Neuronal stem cell (in vitro differentiated cells): Measurements from ENCODE around the gene DYNC1I2.

ENCODE experiments used
- DNase-seq: peaks from one replicate; pipeline ENCODE4 v3.0.0-alpha.2; 2013; ENCODE audit warnings: low spot score
- H2AFZ ChIP-seq: one replicate; pipeline ENCODE4 v1.6.1; 2013; ENCODE audit warnings: mild to moderate bottlenecking, low read length, inconsistent platforms
- H2AK5ac ChIP-seq: 2 replicates; pipeline ENCODE4 v1.6.1; 2013; ENCODE audit warnings: low read depth, mild to moderate bottlenecking, inconsistent platforms, low read length, moderate library complexity, mixed read lengths
- H2BK120ac ChIP-seq: 2 replicates; pipeline ENCODE4 v1.6.1; 2013; ENCODE audit warnings: low read depth, mild to moderate bottlenecking, inconsistent platforms, low read length, moderate library complexity, mixed read lengths
- H2BK12ac ChIP-seq: one replicate; pipeline ENCODE4 v1.6.1; 2013; ENCODE audit warnings: low read length, inconsistent platforms
- H2BK15ac ChIP-seq: 2 replicates; pipeline ENCODE4 v1.6.1; 2013; ENCODE audit warnings: mild to moderate bottlenecking, low read length, inconsistent platforms, mixed read lengths
- H2BK5ac ChIP-seq: one replicate; pipeline ENCODE4 v1.6.1; 2013; ENCODE audit warnings: inconsistent platforms, mild to moderate bottlenecking, low read length, moderate library complexity
- H3K14ac ChIP-seq: one replicate; pipeline ENCODE4 v1.6.1; 2013; ENCODE audit warnings: low read length, inconsistent platforms
- H3K18ac ChIP-seq: 2 replicates; pipeline ENCODE4 v1.6.1; 2013; ENCODE audit warnings: low read length, inconsistent platforms
- H3K23ac ChIP-seq: 2 replicates; pipeline ENCODE4 v1.6.1; 2013; ENCODE audit warnings: low read depth, mild to moderate bottlenecking, mixed read lengths, low read length, inconsistent platforms; ENCODE audit not compliant: poor library complexity
- H3K27ac ChIP-seq: replicated peaks from 3 replicates; pipeline ENCODE4 v1.5.1; 2013; ENCODE audit warnings: low read length, inconsistent platforms
- H3K27me3 ChIP-seq, 3 experiments: 2 replicates each; pipeline ENCODE4 v1.6.1; 2013; ENCODE audit warnings: low read length in 3 of 3, mild to moderate bottlenecking in 2 of 3, inconsistent platforms in 1 of 3, low read depth in 1 of 3, mixed read lengths in 1 of 3, moderate library complexity in 1 of 3; ENCODE audit not compliant: control insufficient read depth in 3 of 3, insufficient read depth in 3 of 3
- H3K36me3 ChIP-seq, 2 donors: replicated peaks in 1 of 2; 2 replicates each; pipeline ENCODE4 v1.6.1; 2013; ENCODE audit warnings: low read length in 2 of 2; ENCODE audit not compliant: control insufficient read depth in 2 of 2, insufficient read depth in 2 of 2
- H3K4ac ChIP-seq: 2 replicates; pipeline ENCODE4 v1.6.1; 2013; ENCODE audit warnings: inconsistent platforms, mild to moderate bottlenecking, low read length, moderate library complexity
- H3K4me1 ChIP-seq, 2 donors: 1 replicate in 1 of 2; 2 replicates in 1 of 2; pipeline ENCODE4 v1.6.1; 2013; ENCODE audit warnings: low read length in 2 of 2, low read depth in 1 of 2; ENCODE audit not compliant: control insufficient read depth in 2 of 2, insufficient read depth in 1 of 2
- H3K4me2 ChIP-seq: one replicate; pipeline ENCODE4 v1.6.1; 2013; ENCODE audit warnings: mild to moderate bottlenecking, low read length, inconsistent platforms; ENCODE audit not compliant: insufficient read depth, poor library complexity, severe bottlenecking
- H3K4me3 ChIP-seq, 2 donors: 2 replicates each; pipeline ENCODE4 v1.5.1; 2013; ENCODE audit warnings: low read length in 2 of 2, mild to moderate bottlenecking in 2 of 2, inconsistent platforms in 1 of 2, moderate library complexity in 1 of 2
- H3K79me1 ChIP-seq: one replicate; pipeline ENCODE4 v1.6.1; 2013; ENCODE audit warnings: low read depth, mild to moderate bottlenecking, inconsistent platforms, low read length, moderate library complexity
- H3K9ac ChIP-seq: one replicate; pipeline ENCODE4 v1.6.1; 2013; ENCODE audit warnings: mild to moderate bottlenecking, low read depth, low read length, inconsistent platforms; ENCODE audit not compliant: poor library complexity
- H3K9me3 ChIP-seq, 2 donors: replicated peaks in 1 of 2; 2 replicates each; pipeline versions ENCODE3 to v1.6.1; 2013; ENCODE audit warnings: low read length in 2 of 2, mild to moderate bottlenecking in 2 of 2, inconsistent platforms in 1 of 2, low read depth in 1 of 2, mixed read lengths in 1 of 2, moderate library complexity in 1 of 2; ENCODE audit not compliant: control insufficient read depth in 2 of 2, insufficient read depth in 1 of 2
- H4K8ac ChIP-seq: one replicate; pipeline ENCODE4 v1.6.1; 2013; ENCODE audit warnings: low read depth, mild to moderate bottlenecking, inconsistent platforms, low read length, moderate library complexity
- H4K91ac ChIP-seq: one replicate; pipeline ENCODE4 v1.6.1; 2013; ENCODE audit warnings: low read length, low read depth, mild to moderate bottlenecking, inconsistent platforms; ENCODE audit not compliant: poor library complexity
- WGBS, 2 donors: extraction: QIAGEN DNeasy Blood & Tissue Kit; methylation state at CpG; one replicate each; pipeline ENCODE4 v1.1.7; 2013; ENCODE audit warnings: missing lambda C conversion rate in 2 of 2, mixed read lengths in 1 of 2; ENCODE audit not compliant: insufficient read length in 2 of 2, insufficient replicate concordance in 1 of 2; ENCODE audit errors: extremely low coverage in 2 of 2; 5-methylcytosine and 5-hydroxymethylcytosine counted together

Gene DYNC1I2

DNA sequence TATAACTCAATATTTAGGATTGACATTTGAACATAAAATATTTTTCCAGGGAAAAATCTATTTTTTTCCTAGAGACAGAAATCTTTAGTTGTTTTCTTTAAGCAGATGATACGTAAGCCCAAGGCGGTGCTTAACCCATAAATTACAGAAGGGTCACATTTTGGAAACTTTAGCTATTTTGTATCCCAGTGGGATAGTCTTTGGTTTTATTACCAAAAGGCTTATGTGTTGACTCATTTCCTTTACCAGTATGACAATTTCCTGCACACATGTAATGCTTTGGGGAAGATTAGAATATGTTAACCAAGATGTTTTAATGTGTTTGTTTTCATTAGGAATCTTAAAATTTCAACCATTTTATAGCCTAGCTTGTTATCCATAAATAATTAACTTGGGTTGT lies 24.8 kb downstream of the DYNC1I2 start:
- no peak overlapping the region for H2BK5ac ChIP-seq
- H3K9me3 ChIP-seq, result no peaks in the 10 kb centered on the region
- H4K8ac ChIP-seq, result no peak overlapping the region
- peaks cover 0 to 69% of the 10 kb centered on the region in 2 donors for H3K36me3 ChIP-seq
- no peak overlapping the region for H2BK12ac ChIP-seq
- H3K14ac ChIP-seq, result no peak overlapping the region
- H3K9ac ChIP-seq, result no peak overlapping the region
- DNase-seq, result no peak
- WGBS, 2 donors, result no CpG with 5 or more reads among the region's 2 CpGs
- no peaks in the 10 kb centered on the region for H3K4me1 ChIP-seq
- no peak overlapping the region for H2AFZ ChIP-seq
- H2AK5ac ChIP-seq, result no peak overlapping the region
- H3K4me3 ChIP-seq, result no peak overlapping the region
- no peak overlapping the region for H3K4ac ChIP-seq
- no peak overlapping the region for H4K91ac ChIP-seq
- H2BK120ac ChIP-seq, result no peak overlapping the region
- H2BK15ac ChIP-seq, result no peak overlapping the region
- no peak overlapping the region for H3K4me2 ChIP-seq
- H3K18ac ChIP-seq, result no peak overlapping the region
- H3K27ac ChIP-seq, result no peak overlapping the region
- H3K27me3 ChIP-seq, result no peaks in the 10 kb centered on the region
- no peak overlapping the region for H3K23ac ChIP-seq
- H3K79me1 ChIP-seq, result no peaks in the 10 kb centered on the region

DNA sequence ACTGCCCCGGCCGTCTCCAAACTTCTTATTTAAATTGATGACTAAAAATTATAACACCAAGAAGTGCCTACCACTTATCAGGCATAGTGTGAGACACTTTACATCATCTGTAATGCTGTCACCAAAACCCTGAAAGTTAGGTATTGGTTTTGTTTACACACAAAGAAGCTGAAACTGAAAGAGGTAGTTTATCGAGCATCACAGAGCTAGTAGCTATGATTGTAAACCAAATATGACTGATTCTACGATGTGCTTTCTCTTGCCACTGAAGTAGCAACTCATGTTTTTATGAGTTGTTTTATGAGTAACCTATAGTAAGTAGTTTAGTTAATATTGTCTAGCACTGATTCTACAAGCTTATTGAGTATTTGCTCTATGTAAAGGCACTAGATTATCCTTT lies 31.5 kb downstream of the DYNC1I2 start:
- no peaks in the 10 kb centered on the region for H3K9me3 ChIP-seq
- H4K91ac ChIP-seq, result no peak overlapping the region
- no peak overlapping the region for H3K18ac ChIP-seq
- H2AK5ac ChIP-seq, result no peak overlapping the region
- peaks cover 0 to 2% of the 10 kb centered on the region in 2 donors for H3K4me1 ChIP-seq
- H4K8ac ChIP-seq, result no peak overlapping the region
- no peak overlapping the region for H2BK12ac ChIP-seq
- no peaks in the 10 kb centered on the region for H3K27me3 ChIP-seq
- no CpG with 5 or more reads among the region's 4 CpGs for WGBS, 2 donors
- H3K4me3 ChIP-seq, result no peak overlapping the region
- H3K27ac ChIP-seq, result no peak overlapping the region
- no peak overlapping the region for H2BK5ac ChIP-seq
- H3K4me2 ChIP-seq, result no peak overlapping the region
- no peak overlapping the region for H2BK15ac ChIP-seq
- H3K14ac ChIP-seq, result no peak overlapping the region
- H3K9ac ChIP-seq, result no peak overlapping the region
- H2BK120ac ChIP-seq, result no peak overlapping the region
- no peak overlapping the region for H3K4ac ChIP-seq
- H2AFZ ChIP-seq, result no peak overlapping the region
- H3K79me1 ChIP-seq, result no peaks in the 10 kb centered on the region
- H3K23ac ChIP-seq, result no peak overlapping the region
- H3K36me3 ChIP-seq, result peaks cover 0 to 81% of the 10 kb centered on the region in 2 donors
- DNase-seq, result no peak

DNA sequence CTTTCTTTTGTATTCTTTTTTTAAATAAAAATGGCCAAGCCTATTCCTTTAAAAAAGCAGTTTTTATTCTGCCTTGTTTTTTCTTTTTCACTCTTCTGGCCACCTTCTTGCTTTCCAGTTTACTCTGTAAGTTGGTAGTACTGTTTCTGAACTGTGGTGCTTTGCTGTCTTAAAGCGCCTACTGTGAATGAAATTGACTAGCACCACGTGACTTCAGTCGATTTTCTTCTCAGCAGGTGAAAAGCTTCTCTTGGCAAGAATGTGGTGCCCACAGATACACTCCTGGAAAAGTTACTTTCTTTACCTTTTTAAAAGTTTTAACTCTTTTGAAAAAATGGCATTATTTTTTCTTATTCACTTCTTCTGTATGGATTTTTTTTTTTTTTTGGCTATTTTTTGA lies 32.4 kb downstream of the DYNC1I2 start:
- no peak for DNase-seq
- Histone ChIP-seq H4K91ac (no peak overlapping the region), H3K79me1 (no peaks in the 10 kb centered on the region), H3K4me2 (no peak overlapping the region), H3K23ac (no peak overlapping the region), H2AK5ac (no peak overlapping the region), H3K27me3 (no peaks in the 10 kb centered on the region), H3K36me3 (peaks cover 0 to 90% of the 10 kb centered on the region in 2 donors), H3K18ac (no peak overlapping the region), H2BK120ac (no peak overlapping the region), H3K4me1 (peaks cover 0 to 8% of the 10 kb centered on the region in 2 donors), H3K4ac (no peak overlapping the region), H2BK5ac (no peak overlapping the region), H3K9ac (no peak overlapping the region), H2AFZ (no peak overlapping the region), H3K27ac (no peak overlapping the region), H3K9me3 (no peaks in the 10 kb centered on the region), H3K14ac (no peak overlapping the region), H3K4me3 (no peak overlapping the region), H2BK12ac (no peak overlapping the region), H4K8ac (no peak overlapping the region), H2BK15ac (no peak overlapping the region)
- WGBS, 2 donors, result no CpG with 5 or more reads among the region's 3 CpGs

DNA sequence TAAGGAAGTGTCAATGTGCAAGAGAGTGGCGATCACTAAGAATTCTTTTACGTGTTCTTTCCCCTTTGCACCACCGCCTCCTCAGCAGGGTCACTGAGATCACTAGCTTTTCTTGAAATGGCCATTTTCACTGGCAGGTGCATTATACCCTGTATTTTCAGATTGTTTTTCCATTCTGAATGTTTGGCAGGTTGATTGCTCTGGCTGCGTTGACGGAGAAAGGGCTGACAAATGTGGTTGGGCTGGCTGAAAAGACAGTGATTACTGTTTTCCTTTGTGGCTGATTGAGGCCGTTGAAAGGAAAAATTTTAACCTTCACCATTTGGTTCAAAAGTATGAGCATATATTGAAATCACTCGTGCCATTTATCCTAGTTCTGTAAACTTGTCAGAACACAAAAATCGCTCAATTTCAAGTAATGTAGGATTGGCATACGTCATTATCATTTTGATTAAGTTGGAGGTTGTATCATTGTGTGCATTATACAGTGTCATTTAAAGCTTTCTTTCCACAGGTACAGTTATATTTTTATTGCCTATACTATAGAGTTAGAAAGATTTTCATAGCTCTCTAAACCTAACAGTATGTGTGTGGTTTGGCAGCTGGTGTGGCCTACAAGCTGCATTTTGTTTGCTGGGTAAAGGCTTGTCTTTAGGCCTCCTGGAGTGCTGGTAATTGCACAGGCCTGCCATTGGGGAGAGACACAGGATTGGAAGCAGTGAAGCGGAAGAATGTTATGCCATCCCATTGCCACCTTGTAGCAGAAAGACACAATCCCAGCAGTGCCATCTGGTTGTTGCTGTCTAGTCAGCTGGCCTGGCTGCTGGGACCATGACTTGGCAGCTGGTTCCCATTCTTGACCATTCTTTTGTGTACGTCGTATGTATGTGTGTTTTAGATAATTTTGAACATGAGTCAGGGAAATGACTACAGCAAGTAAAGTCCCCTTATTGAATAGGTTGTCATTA lies 36.7 kb downstream of the DYNC1I2 start:
- Histone ChIP-seq H3K18ac (no peak overlapping the region), H2BK12ac (no peak overlapping the region), H4K91ac (no peak overlapping the region), H3K9ac (no peak overlapping the region), H3K23ac (no peak overlapping the region), H3K36me3 (peaks cover 0 to 92% of the 10 kb centered on the region in 2 donors), H2AFZ (no peak overlapping the region), H3K4ac (no peak overlapping the region), H3K9me3 (no peaks in the 10 kb centered on the region), H4K8ac (no peak overlapping the region), H2AK5ac (no peak overlapping the region), H3K14ac (peak overlapping the region; percentile 8), H3K79me1 (no peaks in the 10 kb centered on the region), H2BK5ac (no peak overlapping the region), H2BK15ac (no peak overlapping the region), H3K4me2 (peak overlapping the region; percentile 11), H2BK120ac (no peak overlapping the region), H3K27ac (no peak overlapping the region), H3K4me3 (no peak overlapping the region), H3K4me1 (peaks cover 0 to 8% of the 10 kb centered on the region in 2 donors), H3K27me3 (no peaks in the 10 kb centered on the region)
- no CpG with 5 or more reads among the region's 12 CpGs for WGBS, 2 donors
- peak; percentile 26 for DNase-seq
